Measurements from ENCODE around the gene MRPL23. TPM values are rescaled to one million over a fixed set of nuclear protein-coding genes. Genes with fewer than 3 reads are reported as not detected.
"Not testable (repeated sequence)": the region's sequence is repeated elsewhere in the genome, so short reads cannot be mapped to it uniquely, and the experiment has no call there.

The MRPL23 gene
- total RNA-seq, 2 experiments from 2014 or later, result 138 to 142 TPM

GRCh38 chr11:1931341-1932104 lies 15.6 kb upstream of the MRPL23 start:
- POLR2A ChIA-PET, result no interaction called here
- CTCF ChIA-PET, result interaction anchor here (0.7 to 1.1 kb wide), 2 partner anchors 66 to 99 kb away, joined by 3 to 4 read pairs; no protein-coding TSS in a partner anchor

GRCh38 chr11:1932105-1932480 lies 15.0 kb upstream of the MRPL23 start:
- ChIA-PET CTCF (interaction anchor here (0.7 to 1.1 kb wide), 2 partner anchors 66 to 99 kb away, joined by 3 to 4 read pairs; no protein-coding TSS in a partner anchor), POLR2A (no interaction called here)

- POLR2A ChIA-PET, result no interaction called here
- CTCF ChIA-PET, result interaction anchor here (1.1 kb wide), 1 partner anchor 100 kb away, joined by 4 read pairs; no protein-coding TSS in a partner anchor
Measured at GRCh38 chr11:1932681-1933080, 14.5 kb upstream of the MRPL23 start.

GRCh38 chr11:1933416-1934334 lies 13.5 kb upstream of the MRPL23 start:
- ChIA-PET CTCF (no interaction called here), POLR2A (no interaction called here)

GRCh38 chr11:1934335-1935155 lies 12.6 kb upstream of the MRPL23 start:
- POLR2A ChIA-PET, result no interaction called here

GRCh38 chr11:1935156-1936071 lies 11.7 kb upstream of the MRPL23 start:
- CTCF ChIA-PET, result interaction anchor here (0.7 kb wide), 1 partner anchor 13 kb away, joined by 3 read pairs; no protein-coding TSS in a partner anchor
- POLR2A ChIA-PET, result interaction anchor here (0.5 kb wide), 1 partner anchor 11 kb away, joined by 3 read pairs; no protein-coding TSS in a partner anchor

More at GRCh38 chr11:1934335-1935155, 12.6 kb upstream of the MRPL23 start:
- CTCF ChIA-PET, result no interaction called here

GRCh38 chr11:1936072-1936780 lies 10.9 kb upstream of the MRPL23 start:
- CTCF ChIA-PET, result interaction anchor here (0.7 kb wide), 1 partner anchor 14 kb away, joined by 3 read pairs; no protein-coding TSS in a partner anchor

GRCh38 chr11:1936781-1937615 lies 10.1 kb upstream of the MRPL23 start:
- CTCF ChIA-PET, result no interaction called here
- POLR2A ChIA-PET, result no interaction called here

More at GRCh38 chr11:1936072-1936780, 10.9 kb upstream of the MRPL23 start:
- POLR2A ChIA-PET, result no interaction called here

GRCh38 chr11:1937616-1938342 lies 9.4 kb upstream of the MRPL23 start:
- ChIA-PET POLR2A (no interaction called here), CTCF (no interaction called here)

GRCh38 chr11:1938343-1939005 lies 8.7 kb upstream of the MRPL23 start:
- CTCF ChIA-PET, result no interaction called here
- POLR2A ChIA-PET, result no interaction called here

GRCh38 chr11:1939006-1939625 lies 8.0 kb upstream of the MRPL23 start:
- POLR2A ChIA-PET, result no interaction called here
- CTCF ChIA-PET, result no interaction called here

- CTCF ChIA-PET, POLR2A ChIA-PET: not testable (repeated sequence)
Measured at GRCh38 chr11:1939788-1940187, 7.3 kb upstream of the MRPL23 start.

GRCh38 chr11:1942558-1943260 lies 4.4 kb upstream of the MRPL23 start:
- CTCF ChIA-PET, result no interaction called here
- POLR2A ChIA-PET, result no interaction called here

GRCh38 chr11:1943576-1943975 lies 3.6 kb upstream of the MRPL23 start:
- ChIA-PET CTCF (no interaction called here), POLR2A (no interaction called here)

GRCh38 chr11:1943977-1944376 lies 3.2 kb upstream of the MRPL23 start:
- ChIA-PET POLR2A (no interaction called here), CTCF (no interaction called here)
